Activated CD4-positive, alpha-beta T cell treated with anti-CD3 and anti-CD28 coated beads, Interleukin-2, amount 50 U/mL, for 1 hour (primary cell): ENCODE data around the gene ADPRS.

Experiments
- DNase-seq: peaks from one replicate; pipeline ENCODE4 v3.0.0-alpha.2; 2020

Gene ADPRS

GRCh38 chr1:36088577-36089392, at the start of gene ADPRS:
ADPRS (plus strand) TSS chr1:36088892; CDS start chr1:36088905, 13 bp downstream.
- peak; percentile 87 for DNase-seq

- no peak for DNase-seq
These were observed 48.5 kb upstream of the ADPRS start for GRCh38 chr1:36040238-36040637.

DNA sequence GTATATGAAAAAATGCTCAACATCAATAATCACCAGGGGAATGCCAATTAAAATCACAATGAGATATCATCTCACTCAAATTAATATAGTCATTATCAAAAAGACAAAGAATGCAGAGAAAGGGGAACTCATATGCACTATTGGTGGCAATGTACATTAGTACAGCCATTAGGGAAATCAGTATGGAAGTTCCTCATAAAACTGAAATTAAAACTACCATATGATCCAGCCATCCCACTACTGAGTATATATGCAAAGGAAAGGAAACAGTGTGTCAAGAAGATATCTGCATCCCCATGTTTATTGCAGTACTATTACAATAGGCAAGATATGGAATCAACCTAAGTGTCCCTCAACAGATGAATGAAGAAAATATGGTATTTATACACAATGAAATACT, 36.9 kb upstream of the ADPRS start:
- no peak for DNase-seq

- DNase-seq, result no peak
These were observed 34.7 kb upstream of the ADPRS start for GRCh38 chr1:36053978-36054377.

GRCh38 chr1:36055706-36056105, 33.0 kb upstream of the ADPRS start:
- DNase-seq, result no peak

DNA sequence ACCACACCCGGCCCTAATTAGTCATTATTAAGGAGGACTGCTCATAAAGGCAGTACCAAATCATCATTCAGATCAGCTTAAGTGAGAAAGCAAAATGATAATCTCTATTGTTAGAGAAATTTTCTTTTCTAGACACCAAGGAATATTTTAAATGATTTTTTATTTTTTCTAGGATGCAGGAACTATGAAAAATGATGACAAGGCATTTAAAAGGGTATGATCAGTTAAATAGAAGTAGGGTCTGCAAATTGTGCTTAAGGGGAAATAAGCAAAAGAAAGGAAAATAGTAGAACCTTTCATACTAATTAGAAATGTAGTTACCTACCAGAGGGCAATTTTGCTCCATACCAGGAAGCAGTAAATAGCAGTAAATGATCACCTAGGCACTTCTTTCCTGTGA, 26.4 kb upstream of the ADPRS start:
- DNase-seq, result no peak

GRCh38 chr1:36067871-36068270, 20.8 kb upstream of the ADPRS start:
- DNase-seq, result no peak

DNA sequence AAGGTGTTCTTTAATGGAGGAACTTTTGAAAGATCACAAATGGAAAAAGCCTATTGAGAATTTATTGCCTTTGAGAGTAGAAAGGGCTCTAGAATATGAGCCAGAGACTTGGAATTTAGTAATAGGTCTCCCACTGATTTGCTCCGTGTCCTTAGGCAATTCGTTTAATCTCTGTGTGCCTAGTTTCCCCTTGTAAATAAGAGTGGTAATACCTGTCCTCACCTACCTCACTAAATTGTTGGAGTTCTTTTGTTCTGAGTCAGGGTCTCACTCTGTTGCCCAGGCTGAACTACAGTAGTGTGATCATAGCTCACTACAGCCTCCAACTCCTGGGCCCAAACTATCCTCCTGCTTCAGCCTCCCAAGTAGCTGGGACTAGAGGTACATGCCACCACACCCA, 19.8 kb upstream of the ADPRS start:
- no peak for DNase-seq

- DNase-seq, result no peak
These were observed 18.3 kb upstream of the ADPRS start for GRCh38 chr1:36070349-36070748.

DNA sequence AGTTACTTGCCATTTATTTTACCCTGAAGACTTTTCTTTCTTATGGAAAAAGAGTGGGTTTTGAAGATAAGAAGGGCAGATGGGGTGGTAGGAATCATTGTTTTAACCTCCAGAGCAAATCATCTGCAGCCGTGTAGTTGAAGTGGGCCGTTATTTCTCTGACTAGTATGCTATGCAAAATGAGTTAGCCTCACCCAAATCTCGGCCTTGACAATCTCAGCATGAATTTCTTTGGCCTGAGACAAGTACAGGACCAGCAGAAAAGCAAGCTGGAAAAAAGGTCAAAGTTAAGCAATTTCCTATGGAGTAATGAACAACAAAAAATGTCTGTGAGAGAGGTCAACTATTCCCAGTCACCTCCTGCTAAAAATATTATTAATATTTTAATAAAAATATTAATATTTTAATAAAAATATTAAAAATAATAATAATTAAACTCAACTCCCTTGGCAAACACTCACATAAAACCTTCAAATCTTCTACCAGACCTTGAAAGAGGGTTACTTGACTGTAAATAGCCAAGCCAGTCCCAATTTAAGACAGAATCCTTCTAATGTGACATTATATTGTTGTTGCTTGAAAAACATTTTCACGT, 11.6 kb upstream of the ADPRS start:
- no peak for DNase-seq

DNA sequence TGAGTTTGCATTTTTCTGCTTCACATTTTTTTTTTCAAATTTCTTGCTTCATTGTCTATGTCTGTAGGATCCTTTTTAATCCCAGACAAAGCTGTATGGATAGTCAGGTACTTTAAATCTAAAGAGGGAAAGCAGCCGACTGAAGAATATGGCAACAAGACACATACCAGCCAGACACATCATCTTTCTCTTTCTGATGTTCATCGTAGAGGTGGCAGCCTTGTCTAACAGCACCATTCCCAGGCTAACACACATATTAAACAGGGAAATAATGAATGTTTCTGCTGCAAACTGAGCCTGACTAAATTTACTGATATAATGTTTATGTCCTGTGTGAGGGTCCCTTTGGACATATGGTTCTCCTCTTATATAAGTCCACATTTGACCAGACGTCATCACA, 8.5 kb upstream of the ADPRS start:
- no peak for DNase-seq

DNA sequence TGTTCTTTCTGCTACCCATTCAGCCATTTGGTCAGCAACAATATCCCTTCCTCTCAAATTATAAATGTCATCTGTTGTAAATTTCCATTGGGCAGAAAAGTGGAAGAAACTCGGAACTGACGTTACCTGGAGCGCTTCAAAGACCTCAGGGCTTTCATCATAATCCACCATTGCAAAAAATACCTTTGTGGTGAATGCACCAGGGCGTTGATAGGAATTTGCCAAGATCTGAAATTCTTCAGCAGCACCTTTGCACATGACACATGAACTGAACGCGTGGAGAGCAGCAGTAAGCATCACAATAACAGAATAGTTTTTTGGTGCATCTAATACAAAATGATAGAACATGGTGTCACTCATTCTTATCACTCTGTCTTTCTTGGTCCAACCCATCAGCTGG, 7.9 kb upstream of the ADPRS start:
- DNase-seq, result no peak

- no peak for DNase-seq
These were observed 6.7 kb upstream of the ADPRS start for GRCh38 chr1:36081926-36082485.

DNA sequence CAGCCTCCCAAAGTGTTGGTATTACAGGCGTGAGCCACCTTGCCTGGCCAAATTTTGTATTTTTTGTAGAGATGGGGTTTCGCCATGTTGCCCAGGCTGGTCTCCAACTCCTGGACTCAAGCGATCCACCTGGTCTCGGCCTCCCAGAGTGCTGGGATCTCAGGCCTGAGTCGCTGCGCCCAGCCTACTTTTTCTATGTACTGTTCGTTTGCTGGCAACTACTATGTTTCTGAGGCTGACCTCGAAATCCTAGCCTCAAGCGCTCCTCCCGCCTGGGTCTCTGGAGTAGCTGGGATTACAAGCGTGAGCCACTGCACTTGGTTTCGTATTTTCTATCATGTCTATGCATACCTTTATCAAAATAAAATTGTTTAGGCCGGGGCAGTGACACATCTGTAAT, 5.5 kb upstream of the ADPRS start:
- no peak for DNase-seq

- no peak for DNase-seq
These were observed 4.8 kb upstream of the ADPRS start, which contains the start of gene TEKT2 for GRCh38 chr1:36083635-36084496. TEKT2 (plus strand) TSS chr1:36084094; CDS start chr1:36084922, 828 bp downstream.

DNA sequence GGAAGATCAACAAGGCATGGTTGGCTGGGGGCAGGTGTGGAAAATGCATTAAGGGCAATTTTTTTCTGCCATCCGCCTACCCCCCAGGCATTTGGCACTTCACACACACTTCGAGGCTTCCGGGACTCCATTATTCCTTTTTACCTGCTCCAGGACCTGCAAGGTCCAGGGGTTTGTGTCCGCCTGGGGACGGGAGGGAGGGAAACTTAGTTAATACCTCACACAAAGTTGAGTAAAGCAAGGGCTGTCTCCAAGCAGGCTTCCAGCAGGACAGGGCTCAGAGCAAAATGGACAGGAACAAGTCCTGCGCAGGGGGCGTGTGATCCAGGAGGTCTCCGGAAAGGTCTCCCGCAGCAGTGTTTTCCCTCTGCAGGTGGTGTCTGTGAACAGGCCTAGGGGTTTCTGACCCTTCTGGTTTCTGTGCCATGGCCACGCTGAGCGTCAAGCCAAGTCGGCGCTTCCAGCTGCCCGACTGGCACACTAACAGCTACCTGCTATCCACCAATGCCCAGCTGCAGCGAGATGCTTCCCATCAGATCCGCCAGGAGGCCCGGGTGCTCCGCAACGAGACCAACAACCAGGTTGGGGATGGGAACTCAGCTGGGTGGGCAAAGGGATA, 4.1 kb upstream of the ADPRS start:
- DNase-seq, result no peak

GRCh38 chr1:36085126-36085525, 3.6 kb upstream of the ADPRS start:
- no peak for DNase-seq

DNA sequence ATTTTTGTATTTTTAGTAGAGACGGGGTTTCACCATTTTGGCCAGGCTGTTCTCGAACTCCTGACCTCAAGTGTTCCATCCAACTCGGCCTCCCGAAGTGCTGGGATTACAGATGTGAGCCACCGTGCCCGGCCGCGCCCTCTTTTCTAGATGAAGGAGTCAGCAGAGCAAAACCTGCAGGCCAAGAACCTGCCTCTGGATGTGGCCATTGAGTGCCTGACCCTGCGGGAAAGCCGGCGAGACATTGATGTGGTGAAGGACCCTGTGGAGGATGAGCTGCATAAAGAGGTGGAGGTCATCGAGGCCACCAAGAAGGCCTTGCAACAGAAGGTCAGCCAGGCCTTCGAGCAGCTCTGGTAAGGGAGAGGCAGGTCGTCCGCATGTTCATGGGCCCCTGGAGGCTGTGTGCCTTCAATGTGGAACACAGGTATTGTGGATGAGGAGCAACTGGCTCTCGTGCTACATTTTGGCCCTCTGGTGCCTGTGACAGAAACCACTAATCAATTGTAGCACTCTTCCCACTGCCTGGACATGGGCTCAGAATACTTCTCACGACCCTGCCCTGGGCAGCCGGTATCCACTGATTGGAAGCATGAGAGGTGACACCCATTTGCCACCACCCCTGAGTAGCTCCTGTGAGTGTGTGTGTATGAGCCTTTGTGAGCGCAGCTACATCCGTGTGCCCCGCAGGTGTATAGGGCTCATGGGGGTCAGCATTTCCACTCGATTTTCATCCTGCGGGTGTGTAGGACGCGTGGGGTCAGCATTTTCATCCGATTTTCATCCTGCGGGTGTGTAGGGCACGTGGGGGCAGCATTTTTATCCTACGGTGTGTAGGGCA, 2.8 kb upstream of the ADPRS start:
- DNase-seq, result no peak

DNA sequence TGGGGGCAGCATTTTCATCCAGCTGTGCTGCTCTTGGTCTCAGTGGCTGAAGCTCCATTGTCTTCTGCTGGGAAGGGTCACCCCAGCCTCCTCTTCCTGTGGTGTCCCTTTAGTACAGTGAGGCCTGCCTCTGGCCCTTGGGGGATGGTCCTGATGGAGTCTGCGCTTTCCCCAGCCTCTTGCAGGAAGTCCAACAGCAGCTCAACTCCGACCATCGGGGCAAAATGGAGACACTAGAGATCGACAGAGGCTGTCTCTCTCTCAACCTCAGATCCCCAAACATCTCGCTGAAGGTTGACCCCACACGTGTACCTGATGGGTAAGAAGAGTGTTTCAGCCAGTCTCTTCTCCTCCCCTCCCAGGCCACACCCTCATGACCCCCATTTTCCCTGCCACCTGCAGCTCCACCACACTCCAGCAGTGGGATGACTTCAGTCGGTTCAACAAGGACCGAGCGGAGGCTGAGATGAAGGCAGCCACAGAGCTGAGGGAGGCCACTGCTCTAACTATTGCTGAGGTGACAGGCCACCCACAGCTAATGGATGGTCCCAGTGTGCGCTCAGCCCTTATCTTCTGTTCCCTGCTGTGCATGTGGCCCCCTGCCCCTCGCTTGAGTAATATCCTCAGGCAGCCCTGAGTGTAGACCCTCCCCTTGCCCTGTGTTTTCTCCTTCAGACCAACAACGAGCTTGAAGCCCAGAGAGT, 2.0 kb upstream of the ADPRS start:
- DNase-seq, result no peak

DNA sequence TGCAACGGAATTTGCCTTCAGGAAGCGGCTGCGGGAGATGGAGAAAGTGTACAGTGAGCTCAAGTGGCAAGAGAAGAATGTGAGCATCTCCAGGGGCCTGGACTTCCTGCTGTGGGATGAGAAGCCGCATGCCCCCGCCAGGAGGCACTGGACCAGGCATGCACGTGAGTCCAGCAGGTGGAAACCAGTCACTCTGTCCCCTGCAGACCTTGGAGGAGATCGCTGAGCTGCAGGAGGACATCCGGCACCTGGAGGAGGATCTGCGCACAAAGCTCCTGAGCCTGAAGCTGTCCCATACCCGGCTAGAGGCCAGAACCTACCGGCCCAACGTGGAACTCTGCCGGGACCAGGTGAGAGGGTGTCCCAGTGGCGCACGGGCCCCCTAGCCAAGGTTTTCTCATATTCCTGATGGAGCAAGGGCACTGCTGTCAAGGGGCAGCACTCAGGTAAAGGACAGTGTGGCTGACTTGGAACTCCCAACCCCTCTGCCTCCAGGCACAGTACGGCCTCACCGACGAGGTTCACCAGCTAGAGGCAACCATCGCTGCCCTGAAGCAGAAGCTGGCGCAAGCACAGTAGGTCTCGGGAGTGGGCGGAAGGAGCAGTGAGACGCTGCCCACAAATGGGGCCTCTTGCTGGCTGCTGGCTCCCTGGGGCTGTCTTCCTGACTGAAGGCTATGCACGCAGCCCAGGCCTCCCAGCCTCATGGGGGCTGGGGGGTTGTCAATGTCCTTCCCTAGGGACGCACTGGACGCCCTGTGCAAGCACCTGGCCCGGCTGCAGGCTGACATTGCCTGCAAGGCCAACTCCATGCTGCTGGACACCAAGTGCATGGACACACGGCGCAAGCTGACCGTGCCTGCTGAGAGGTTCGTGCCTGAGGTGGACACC, 1.2 kb upstream of the ADPRS start:
- no peak for DNase-seq
